Transverse colon (tissue), 4 donors: Measurements from ENCODE around the gene POLR1D. TPM values are rescaled to one million over a fixed set of nuclear protein-coding genes. Genes with fewer than 3 reads are reported as not detected.

Experiments used
- DNase-seq: peaks from one replicate; pipeline ENCODE4 v3.0.0-alpha.2; 2019
- H3K27ac ChIP-seq, 4 donors: fragments of 200-600 bp; sonication (generic); 2 replicates each; pipeline ENCODE4 v1.5.1; 2016 to 2018; ENCODE audit warnings: inconsistent platforms in 4 of 4
- H3K27me3 ChIP-seq: fragments of 200-600 bp; sonication (generic); 2 replicates; pipeline ENCODE4 v1.5.1; 2017; ENCODE audit warnings: inconsistent platforms
- H3K36me3 ChIP-seq, 4 donors: fragments of 200-600 bp; sonication (generic); 2 replicates each; pipeline ENCODE4 v1.5.1; 2017 to 2019; ENCODE audit warnings: inconsistent platforms in 4 of 4
- H3K4me1 ChIP-seq, 4 donors: fragments of 200-600 bp; sonication (generic); 2 replicates each; pipeline ENCODE4 v1.5.1; 2017 to 2020; ENCODE audit warnings: inconsistent platforms in 4 of 4
- H3K4me3 ChIP-seq, 4 donors: fragments of 200-600 bp; sonication (generic); 1 replicate in 1 of 4; 2 replicates in 3 of 4; pipeline versions ENCODE4 v1.5.1 to v1.6.1; 2017 to 2019; ENCODE audit warnings: inconsistent platforms in 4 of 4
- H3K9me3 ChIP-seq, 2 donors: fragments of 200-600 bp; sonication (generic); 2 replicates each; pipeline ENCODE4 v1.5.1; 2017 to 2019; ENCODE audit warnings: inconsistent platforms in 2 of 2
- CTCF ChIP-seq, 5 experiments: fragments of 200-600 bp in 3 of 5; fragments of 450-650 bp in 2 of 5; sonication (generic) in 3 of 5; IDR thresholded peaks; 1 replicate in 2 of 5; 2 replicates in 3 of 5; pipeline ENCODE4 v1.5.1; 2016 to 2017; ENCODE audit warnings: antibody characterized with exemption in 5 of 5, inconsistent platforms in 3 of 5, mild to moderate bottlenecking in 2 of 5, moderate library complexity in 1 of 5
- EP300 ChIP-seq: sonication (generic); formaldehyde crosslinking; IDR thresholded peaks from one replicate; pipeline ENCODE4 v1.6.1; 2017; ENCODE audit warnings: antibody characterized with exemption, low read depth
- POLR2A ChIP-seq: fragments of 450-650 bp; IDR thresholded peaks from one replicate; pipeline ENCODE4 v1.6.1; 2016; ENCODE audit warnings: antibody characterized with exemption, mild to moderate bottlenecking, moderate library complexity
- POLR2AphosphoS5 ChIP-seq, 3 donors: sonication (generic); formaldehyde crosslinking; IDR thresholded peaks; one replicate each; pipeline ENCODE4 v1.6.1; 2016; ENCODE audit warnings: antibody characterized with exemption in 3 of 3
- WGBS, 2 donors: methylation state at CpG; one replicate each; pipeline ENCODE4 v1.1.5; 2018; ENCODE audit warnings: low coverage in 1 of 2; 5-methylcytosine and 5-hydroxymethylcytosine counted together
- in situ Hi-C, 4 donors: fragments of 200-750 bp; cut with MboI; loops; one replicate each; pipeline versions ENCODE4 v1.15.0 to v1.15.1; 2017; ENCODE audit warnings: low sequenced_read_pairs in 3 of 4, low pct_ligation_motif_present in 1 of 4, low pct_unique_long_range_greater_than_20kb in 1 of 4
- intact Hi-C: fragments of 100-400 bp; cut with DNase I; formaldehyde crosslinking; loops from one replicate; pipeline ENCODE4 v1.15.1; 2023; ENCODE audit warnings: low total_unique reads
- total RNA-seq, 4 donors: library from RNA; depleted of rRNA; stranded (reverse); fragments of >200 nt; gene quantifications; one replicate each; pipeline ENCODE4 v1.1.0, GENCODE V29; 2016

POLR1D gene
- total RNA-seq, 4 donors from 2014 or later = 45.6 to 120 (median 90.4) TPM

DNA sequence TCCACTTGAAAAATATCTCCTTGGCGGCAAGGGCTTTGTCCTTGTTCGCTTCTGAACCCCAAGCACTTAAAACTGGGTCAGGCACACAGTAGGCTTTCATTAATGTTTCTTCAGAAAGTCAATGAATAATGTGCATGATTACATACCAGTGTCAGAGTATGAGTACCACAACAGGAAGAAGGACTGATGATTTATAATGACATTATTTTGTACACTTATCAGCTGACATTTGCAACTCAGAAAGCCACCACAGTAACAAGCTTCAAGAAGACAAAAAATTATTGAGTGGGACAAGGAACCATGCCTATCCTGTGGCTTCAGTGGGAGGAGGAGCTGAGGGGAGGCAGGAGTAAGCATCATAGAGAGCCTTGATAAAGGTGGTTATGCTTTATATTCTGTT, 10.0 kb downstream of the POLR1D start:
- DNase-seq = no peak
- peaks cover 0 to 19% (median 0%) of the 10 kb centered on the region in 4 donors for H3K4me1 ChIP-seq
- no peaks in the 10 kb centered on the region for H3K9me3 ChIP-seq
- in situ Hi-C loops (no loop called here), intact Hi-C loops (no loop called here)
- no peaks in the 10 kb centered on the region for H3K36me3 ChIP-seq
- TF ChIP-seq POLR2A = no peak
- TF ChIP-seq CTCF (IDR thresholded peaks at IDR 0.05) = no peak
- no peak for TF ChIP-seq POLR2AphosphoS5 (IDR thresholded peaks at IDR 0.05)
- TF ChIP-seq EP300 = no peak
- WGBS, 2 donors = 67 to 98% methylated on average over 2 of the region's 2 CpGs
- no peak overlapping the region for H3K4me3 ChIP-seq
- no peaks in the 10 kb centered on the region for H3K27me3 ChIP-seq
- H3K27ac ChIP-seq = no peak overlapping the region

DNA sequence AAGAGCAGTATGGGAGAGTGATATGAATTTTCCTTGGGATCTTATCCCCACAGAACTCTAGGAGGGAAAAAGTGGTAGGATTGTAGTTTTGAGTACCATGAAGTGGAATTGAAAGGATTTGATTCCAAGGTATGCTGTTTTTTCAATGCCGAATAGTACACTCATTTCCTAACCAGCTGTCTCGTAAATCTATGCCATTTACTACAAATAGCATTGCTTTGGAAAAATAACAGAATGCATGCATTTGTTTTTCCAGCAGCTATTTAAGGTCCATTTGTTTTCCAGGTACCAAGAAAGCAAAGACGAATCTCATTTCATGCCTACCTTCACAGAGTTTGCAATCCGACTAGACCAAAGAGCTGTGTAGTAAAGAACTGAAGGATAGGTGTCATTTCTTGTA, 10.5 kb downstream of the POLR1D start:
- H3K27ac ChIP-seq = no peak overlapping the region
- 88 to 95% methylated on average over 4 of the region's 4 CpGs for WGBS, 2 donors
- intact Hi-C loops = no loop called here
- in situ Hi-C loops = no loop called here
- no peaks in the 10 kb centered on the region for H3K27me3 ChIP-seq
- H3K36me3 ChIP-seq = no peaks in the 10 kb centered on the region
- DNase-seq = no peak
- peaks cover 0 to 25% (median 0%) of the 10 kb centered on the region in 4 donors for H3K4me1 ChIP-seq
- no peak overlapping the region for H3K4me3 ChIP-seq
- H3K9me3 ChIP-seq = no peaks in the 10 kb centered on the region
- TF ChIP-seq POLR2AphosphoS5 (IDR thresholded peaks at IDR 0.05) (no peak), POLR2A (no peak), EP300 (no peak), CTCF (IDR thresholded peaks at IDR 0.05) (no peak)

GRCh38 chr13:27632648-27633047, 11.0 kb downstream of the POLR1D start:
- no peaks in the 10 kb centered on the region for H3K9me3 ChIP-seq
- intact Hi-C loops = no loop called here
- in situ Hi-C loops = no loop called here
- H3K4me1 ChIP-seq = peaks cover 0 to 29% (median 0%) of the 10 kb centered on the region in 4 donors
- TF ChIP-seq CTCF (IDR thresholded peaks at IDR 0.05) (no peak), EP300 (no peak), POLR2A (no peak), POLR2AphosphoS5 (IDR thresholded peaks at IDR 0.05) (no peak)
- H3K27me3 ChIP-seq = no peaks in the 10 kb centered on the region
- H3K27ac ChIP-seq = no peak overlapping the region
- no peak overlapping the region for H3K4me3 ChIP-seq
- no peak for DNase-seq
- WGBS, 2 donors = 71 to 87% methylated on average over 1 of the region's 1 CpG
- no peaks in the 10 kb centered on the region for H3K36me3 ChIP-seq

DNA sequence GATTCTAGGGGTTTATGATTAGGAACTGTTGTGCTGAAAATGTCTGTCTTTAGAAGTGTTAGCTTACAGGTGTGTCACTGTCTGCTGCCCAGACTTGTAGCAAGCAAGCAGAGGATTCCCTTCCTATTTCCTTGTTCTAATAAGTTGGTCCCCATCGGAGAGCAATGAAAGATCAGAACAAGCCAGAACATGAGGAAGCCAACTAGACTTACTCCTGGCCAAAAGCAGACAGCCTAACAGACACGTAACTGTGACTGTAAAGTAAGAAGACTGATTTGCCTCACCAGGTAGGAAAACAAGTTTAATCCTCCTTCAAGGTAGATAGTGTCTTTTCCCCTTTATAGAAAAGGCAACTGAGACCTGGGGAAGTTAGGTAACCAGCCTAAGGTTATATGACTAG, 12.5 kb downstream of the POLR1D start:
- Histone ChIP-seq H3K9me3 (no peaks in the 10 kb centered on the region), H3K27ac (no peak overlapping the region), H3K27me3 (no peaks in the 10 kb centered on the region), H3K4me3 (no peak overlapping the region), H3K4me1 (peaks cover 0 to 44% (median 8%) of the 10 kb centered on the region in 4 donors), H3K36me3 (no peaks in the 10 kb centered on the region)
- intact Hi-C loops = no loop called here
- DNase-seq = no peak
- TF ChIP-seq POLR2A (no peak), CTCF (IDR thresholded peaks at IDR 0.05) (no peak), POLR2AphosphoS5 (IDR thresholded peaks at IDR 0.05) (no peak)
- in situ Hi-C loops = no loop called here
- WGBS, 2 donors = 67 to 80% methylated on average over 1 to 2 of the region's 2 CpGs
